ENCODE results near the gene AFAP1L1.

AFAP1L1 gene

GRCh38 chr5:149374801-149375200 is 103.1 kb downstream of the AFAP1L1 start:
- no peak for TF ChIP-seq EZH2 (optimal IDR thresholded peaks at IDR 0.05; ENCODE audit: low read depth, low read length)

GRCh38 chr5:149375434-149375833 is 103.8 kb downstream of the AFAP1L1 start:
- Histone ChIP-seq H2AFZ (ENCODE audit: low read length) (no peak overlapping the region), H3K4me1 (ENCODE audit: low read length) (no peaks in the 10 kb centered on the region), H4K20me1 (ENCODE audit: insufficient read depth, low read length) (no peaks in the 10 kb centered on the region), H3K27ac (ENCODE audit: low read length) (no peak overlapping the region), H3K4me2 (ENCODE audit: low read depth, low read length) (no peak overlapping the region), H3K9me2 (replicated peaks; ENCODE audit: insufficient read depth, low read length) (no peaks in the 10 kb centered on the region), H3K27me3 (replicated peaks; ENCODE audit: insufficient read depth, low read length) (no peaks in the 10 kb centered on the region), H3K9ac (ENCODE audit: low read length) (no peak overlapping the region), H3K9me3 (replicated peaks; ENCODE audit: insufficient read depth, low read length) (no peaks in the 10 kb centered on the region), H3K4me3 (ENCODE audit: low read length) (no peak overlapping the region), H3F3A (ENCODE audit: insufficient read depth, low read length) (no peaks in the 10 kb centered on the region), H3K36me3 (replicated peaks; ENCODE audit: insufficient read depth, low read length) (no peaks in the 10 kb centered on the region), H3K79me2 (ENCODE audit: low read length) (no peaks in the 10 kb centered on the region)
- DNase-seq, result no peak
- TF ChIP-seq CTCF (IDR thresholded peaks at IDR 0.05; ENCODE audit: low read length) (no peak), EZH2 (optimal IDR thresholded peaks at IDR 0.05; ENCODE audit: low read depth, low read length) (no peak), EZH2phosphoT487 (IDR thresholded peaks at IDR 0.05; ENCODE audit: low read length) (no peak)

More at GRCh38 chr5:149374801-149375200, 103.1 kb downstream of the AFAP1L1 start:
- Histone ChIP-seq H3K9me3 (replicated peaks; ENCODE audit: insufficient read depth, low read length) (no peaks in the 10 kb centered on the region), H3K4me2 (ENCODE audit: low read depth, low read length) (no peak overlapping the region), H3K9me2 (replicated peaks; ENCODE audit: insufficient read depth, low read length) (no peaks in the 10 kb centered on the region), H2AFZ (ENCODE audit: low read length) (no peak overlapping the region), H3F3A (ENCODE audit: insufficient read depth, low read length) (no peaks in the 10 kb centered on the region), H3K27ac (ENCODE audit: low read length) (no peak overlapping the region), H4K20me1 (ENCODE audit: insufficient read depth, low read length) (no peaks in the 10 kb centered on the region), H3K4me3 (ENCODE audit: low read length) (no peak overlapping the region), H3K79me2 (ENCODE audit: low read length) (no peaks in the 10 kb centered on the region), H3K27me3 (replicated peaks; ENCODE audit: insufficient read depth, low read length) (no peaks in the 10 kb centered on the region), H3K4me1 (ENCODE audit: low read length) (no peaks in the 10 kb centered on the region), H3K36me3 (replicated peaks; ENCODE audit: insufficient read depth, low read length) (no peaks in the 10 kb centered on the region), H3K9ac (ENCODE audit: low read length) (no peak overlapping the region)
- no peak for DNase-seq

DNA sequence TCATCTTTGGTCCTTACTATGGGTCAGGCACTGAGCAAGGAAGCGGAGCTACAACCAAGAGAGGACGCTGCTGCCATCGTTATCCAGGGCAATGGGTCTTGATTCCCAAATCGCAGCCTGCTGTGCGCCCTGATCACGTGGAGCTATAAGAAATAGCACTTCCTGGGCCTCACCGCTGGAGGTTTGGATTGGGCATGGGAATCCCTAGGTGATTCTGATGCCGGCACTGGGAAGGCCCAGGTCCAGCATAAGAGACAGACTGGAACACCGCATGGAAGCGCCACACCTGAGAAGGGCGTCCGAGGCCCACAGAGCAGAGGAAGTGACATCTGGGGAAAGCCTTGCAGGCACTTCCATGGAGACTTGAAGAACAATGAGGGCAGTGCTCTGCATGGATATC is 104.4 kb downstream of the AFAP1L1 start:
- Histone ChIP-seq H3K79me2 (ENCODE audit: low read length) (no peaks in the 10 kb centered on the region), H3K4me2 (ENCODE audit: low read depth, low read length) (no peak overlapping the region), H3K4me1 (ENCODE audit: low read length) (no peaks in the 10 kb centered on the region), H3K4me3 (ENCODE audit: low read length) (no peak overlapping the region), H3K27ac (ENCODE audit: low read length) (no peak overlapping the region), H3K9me2 (replicated peaks; ENCODE audit: insufficient read depth, low read length) (no peaks in the 10 kb centered on the region), H2AFZ (ENCODE audit: low read length) (no peak overlapping the region), H3K9me3 (replicated peaks; ENCODE audit: insufficient read depth, low read length) (no peaks in the 10 kb centered on the region), H3K9ac (ENCODE audit: low read length) (no peak overlapping the region), H3K27me3 (replicated peaks; ENCODE audit: insufficient read depth, low read length) (no peaks in the 10 kb centered on the region), H3K36me3 (replicated peaks; ENCODE audit: insufficient read depth, low read length) (no peaks in the 10 kb centered on the region), H4K20me1 (ENCODE audit: insufficient read depth, low read length) (no peaks in the 10 kb centered on the region), H3F3A (ENCODE audit: insufficient read depth, low read length) (no peaks in the 10 kb centered on the region)
- TF ChIP-seq EZH2 (optimal IDR thresholded peaks at IDR 0.05; ENCODE audit: low read depth, low read length), result no peak
- TF ChIP-seq CTCF (IDR thresholded peaks at IDR 0.05; ENCODE audit: low read length), result no peak
- TF ChIP-seq EZH2phosphoT487 (IDR thresholded peaks at IDR 0.05; ENCODE audit: low read length), result no peak
- no peak for DNase-seq

GRCh38 chr5:149376711-149377447 is 105.2 kb downstream of the AFAP1L1 start:
- no peak overlapping the region for H3K4me3 ChIP-seq (ENCODE audit: low read length)
- H3K9me2 ChIP-seq (replicated peaks; ENCODE audit: insufficient read depth, low read length), result no peaks in the 10 kb centered on the region
- H3K27ac ChIP-seq (ENCODE audit: low read length), result no peak overlapping the region
- no peak overlapping the region for H3K4me2 ChIP-seq (ENCODE audit: low read depth, low read length)
- no peak for TF ChIP-seq EZH2 (optimal IDR thresholded peaks at IDR 0.05; ENCODE audit: low read depth, low read length)
- no peak for TF ChIP-seq CTCF (IDR thresholded peaks at IDR 0.05; ENCODE audit: low read length)
- TF ChIP-seq EZH2phosphoT487 (IDR thresholded peaks at IDR 0.05; ENCODE audit: low read length), result no peak
- H2AFZ ChIP-seq (ENCODE audit: low read length), result no peak overlapping the region
- no peaks in the 10 kb centered on the region for H3K4me1 ChIP-seq (ENCODE audit: low read length)
- no peak overlapping the region for H3K9ac ChIP-seq (ENCODE audit: low read length)
- H3K36me3 ChIP-seq (replicated peaks; ENCODE audit: insufficient read depth, low read length), result no peaks in the 10 kb centered on the region
- H3K27me3 ChIP-seq (replicated peaks; ENCODE audit: insufficient read depth, low read length), result no peaks in the 10 kb centered on the region
- no peaks in the 10 kb centered on the region for H3F3A ChIP-seq (ENCODE audit: insufficient read depth, low read length)
- no peaks in the 10 kb centered on the region for H4K20me1 ChIP-seq (ENCODE audit: insufficient read depth, low read length)
- H3K9me3 ChIP-seq (replicated peaks; ENCODE audit: insufficient read depth, low read length), result no peaks in the 10 kb centered on the region
- no peak for DNase-seq
- H3K79me2 ChIP-seq (ENCODE audit: low read length), result no peaks in the 10 kb centered on the region
